HepG2 (cell line): Measurements from ENCODE around the gene PLBD2. TPM values are rescaled to one million over a fixed set of nuclear protein-coding genes. Genes with fewer than 3 reads are reported as not detected.

Source experiments
- ATAC-seq: fragments of 200-7000 bp; cut with Tn5 transposase; 3 replicates; pipeline ENCODE4 v1.9.1; 2020; ENCODE audit warnings: mild to moderate bottlenecking, moderate library complexity
- BruUV-seq: library from RNA; stranded (reverse); fragments of 400-500 nt; replicated peaks from 2 replicates; lab custom pipeline; 2021; lab: Mats Ljungman, UMichigan
- CTCF ChIA-PET: fragments of 300-600 bp; formaldehyde crosslinking; extraction: SDS; loops from one replicate; lab custom pipeline; 2021; ENCODE audit warnings: low total read pairs, inconsistent platforms, low intra/inter-chr PET ratio; lab: Yijun Ruan, JAX
- POLR2A ChIA-PET: fragments of 350-600 bp; sonication (Branson Sonifier 250); formaldehyde crosslinking; loops from one replicate; lab custom pipeline; 2020; ENCODE audit warnings: antibody characterized with exemption, inconsistent platforms; lab: Yijun Ruan, JAX
- DNase-seq: peaks from one replicate; pipeline ENCODE4 v3.0.0-alpha.2; 2015; ENCODE audit warnings: low spot score
- FAIRE-seq: peaks from 3 replicates; lab custom pipeline; 2011; peaks lifted over from hg19 to GRCh38; lab: Jason Lieb, UNC
- H2AFZ ChIP-seq: one replicate; pipeline ENCODE4 v1.6.1; 2011; ENCODE audit warnings: low read length, inconsistent platforms
- H3K27ac ChIP-seq: fragments of 300-600 bp; 3 replicates; pipeline ENCODE4 v1.8.0; 2011; ENCODE audit warnings: mixed run types, mild to moderate bottlenecking, mixed read lengths, low read length, inconsistent platforms; ENCODE audit not compliant: insufficient read depth; ENCODE audit errors: extremely low read length
- H3K27me3 ChIP-seq, 2 experiments: fragments of 200-600 bp in 1 of 2; 2 replicates in 1 of 2; 3 replicates in 1 of 2; pipeline versions ENCODE4 v1.6.0 to v1.8.0; 2011; ENCODE audit warnings: low read length in 2 of 2, mild to moderate bottlenecking in 2 of 2, moderate library complexity in 2 of 2, inconsistent platforms in 1 of 2; ENCODE audit not compliant: insufficient read depth in 2 of 2, control insufficient read depth in 1 of 2
- H3K36me3 ChIP-seq, 2 experiments: fragments of 200-600 bp in 1 of 2; replicated peaks in 1 of 2; 2 replicates in 1 of 2; 3 replicates in 1 of 2; pipeline versions ENCODE4 v1.5.1 to v1.8.0; 2011; ENCODE audit warnings: low read length in 2 of 2, inconsistent platforms in 1 of 2; ENCODE audit not compliant: insufficient read depth in 2 of 2, control insufficient read depth in 1 of 2
- H3K4me1 ChIP-seq: 2 replicates; pipeline ENCODE4 v1.5.1; 2012; ENCODE audit warnings: low read length, inconsistent platforms; ENCODE audit not compliant: insufficient read depth
- H3K4me2 ChIP-seq: 2 replicates; pipeline ENCODE4 v1.6.0; 2011; ENCODE audit warnings: low read depth, low read length, inconsistent platforms
- H3K4me3 ChIP-seq, 3 experiments: fragments of 200-600 bp in 1 of 3; sonication (generic), shearing (Covaris generic) in 1 of 3; replicated peaks in 1 of 3; 2 replicates each; pipeline ENCODE4 v1.5.1; 2011 to 2016; ENCODE audit warnings: low read length in 3 of 3, inconsistent platforms in 2 of 3, low read depth in 2 of 3, mild to moderate bottlenecking in 2 of 3, control low read depth in 1 of 3, mixed read lengths in 1 of 3; ENCODE audit not compliant: insufficient read depth in 1 of 3
- H3K79me2 ChIP-seq: one replicate; pipeline ENCODE4 v1.6.1; 2011; ENCODE audit warnings: low read length, inconsistent platforms; ENCODE audit not compliant: insufficient read depth
- H3K9ac ChIP-seq: 2 replicates; pipeline ENCODE4 v1.6.0; 2011; ENCODE audit warnings: mild to moderate bottlenecking, low read depth, low read length, inconsistent platforms; ENCODE audit not compliant: insufficient read depth
- H3K9me3 ChIP-seq: 2 replicates; pipeline ENCODE4 v1.5.1; 2012; ENCODE audit warnings: mild to moderate bottlenecking, low read length
- H4K20me1 ChIP-seq: 2 replicates; pipeline ENCODE4 v1.6.0; 2011; ENCODE audit warnings: inconsistent platforms, mild to moderate bottlenecking, low read length, moderate library complexity; ENCODE audit not compliant: insufficient read depth
- CCAR2 ChIP-seq: fragments of 200-400 bp; formaldehyde crosslinking; optimal IDR thresholded peaks from 2 replicates; pipeline ENCODE3; 2018; ENCODE audit warnings: low read depth, mild to moderate bottlenecking, low read length, moderate library complexity
- HNRNPUL1 ChIP-seq: fragments of 200-400 bp; formaldehyde crosslinking; IDR thresholded peaks from 2 replicates; pipeline ENCODE4 v1.6.1; 2017; ENCODE audit warnings: low read depth, mild to moderate bottlenecking, low read length, moderate library complexity
- KAT8 ChIP-seq: IDR thresholded peaks from 2 replicates; pipeline ENCODE4 v1.6.1; 2016; ENCODE audit warnings: missing genetic modification reagents, missing compliant biosample characterization
- MYNN ChIP-seq: sonication (generic); formaldehyde crosslinking; IDR thresholded peaks from 2 replicates; pipeline ENCODE4 v1.4.0; 2020; ENCODE audit warnings: mild to moderate bottlenecking, low read depth, missing genetic modification reagents
- NONO ChIP-seq, 2 experiments: fragments of 450-650 bp in 1 of 2; sonication (generic) in 1 of 2; formaldehyde crosslinking in 1 of 2; IDR thresholded peaks in 1 of 2; conservative IDR thresholded peaks in 1 of 2; 2 replicates each; pipeline versions ENCODE4 v1.6.1 to v1.8.0; 2017 to 2022; ENCODE audit warnings: mild to moderate bottlenecking in 1 of 2, missing genetic modification reagents in 1 of 2, moderate library complexity in 1 of 2
- NR0B2 ChIP-seq: sonication (generic); formaldehyde crosslinking; IDR thresholded peaks from 2 replicates; pipeline ENCODE4 v1.4.0; 2020; ENCODE audit warnings: mild to moderate bottlenecking, missing genetic modification reagents
- TFDP2 ChIP-seq: sonication (generic); formaldehyde crosslinking; IDR thresholded peaks from 2 replicates; pipeline ENCODE4 v1.4.0; 2020; ENCODE audit warnings: missing genetic modification reagents
- ZBTB21 ChIP-seq: sonication (generic); formaldehyde crosslinking; IDR thresholded peaks from 2 replicates; pipeline ENCODE4 v1.4.0; 2020; ENCODE audit warnings: missing genetic modification reagents
- ZBTB25 ChIP-seq: IDR thresholded peaks from 2 replicates; pipeline ENCODE4 v1.6.1; 2018; ENCODE audit warnings: missing genetic modification reagents
- ZNF530 ChIP-seq: sonication (generic); formaldehyde crosslinking; IDR thresholded peaks from 2 replicates; pipeline ENCODE4 v1.5.0; 2020; ENCODE audit warnings: low read depth, mild to moderate bottlenecking, missing genetic modification reagents
- ZNF629 ChIP-seq: sonication (generic); formaldehyde crosslinking; conservative IDR thresholded peaks from 2 replicates; pipeline ENCODE4 v1.5.0; 2020; ENCODE audit warnings: missing genetic modification reagents
- ZNF660 ChIP-seq: sonication (generic); formaldehyde crosslinking; IDR thresholded peaks from 2 replicates; pipeline ENCODE4 v1.5.1; 2020; ENCODE audit warnings: mild to moderate bottlenecking, low read depth, missing genetic modification reagents, borderline replicate concordance
- WGBS: methylation state at CpG from one replicate; pipeline ENCODE4 v1.1.6; 2017; ENCODE audit warnings: low lambda C conversion rate; 5-methylcytosine and 5-hydroxymethylcytosine counted together
- in situ Hi-C: cut with HindIII; loops from 2 replicates; pipeline ENCODE4 v1.10.0; 2017; ENCODE audit warnings: low pct_unique_long_range_greater_than_20kb; ENCODE audit not compliant: extremely low pct_ligation_motif_present
- intact Hi-C: fragments of 100-400 bp; cut with micrococcal nuclease; formaldehyde crosslinking; loops from one replicate; pipeline ENCODE4 v1.10.0; 2022; ENCODE audit not compliant: unreplicated experiment
- polyA plus RNA-seq, 8 experiments: library from polyadenylated mRNA; depleted of rRNA in 3 of 8; stranded (reverse) in 7 of 8; unstranded in 1 of 8; fragments of >200 nt; fragmentation: Illumina TruSeq in 4 of 8; extraction: Trizol in 4 of 8; gene quantifications; 2 replicates each; pipeline versions ENCODE4 v1.2.1 to v1.2.3, GENCODE V29; 2011 to 2016; ENCODE audit warnings: low read depth in 4 of 8, missing spikeins in 1 of 8, mixed read lengths in 1 of 8; ENCODE audit not compliant: insufficient read depth in 1 of 8
- total RNA-seq, 5 experiments: library from RNA; depleted of rRNA; stranded (reverse); fragments of >200 nt; fragmentation: Illumina TruSeq; extraction: Trizol; gene quantifications; 2 replicates each; pipeline ENCODE4 v1.2.3, GENCODE V29; 2016; ENCODE audit warnings: low read depth in 1 of 5

The PLBD2 gene
- total and polyA plus RNA-seq, 2 of the 13 experiments (the other 11 are each of a cell fraction or from before 2014, with no cell fraction given) = 6.7 to 8.5 TPM

- TF ChIP-seq TFDP2 (CRISPR knock-in tag) = no peak
- TF ChIP-seq ZNF530 (CRISPR knock-in tag) = no peak
- no peak for TF ChIP-seq KAT8 (CRISPR knock-in tag)
- 0 out of 2 replicates have a peak, but pooled peaks have one; percentile 21 for TF ChIP-seq NONO (IDR thresholded peaks at IDR 0.05)
- TF ChIP-seq NONO (CRISPR knock-in tag; conservative IDR thresholded peaks at IDR 0.05) = no peak
- no peak for TF ChIP-seq ZNF660 (CRISPR knock-in tag)
- no peak for TF ChIP-seq CCAR2
- TF ChIP-seq MYNN (CRISPR knock-in tag) = no peak
- TF ChIP-seq, all 625 proteins: peak for 3
Measured at GRCh38 chr12:113390064-113391043, 32.0 kb downstream of the PLBD2 start (continued).

- Histone ChIP-seq H3K4me3 (no peak overlapping the region), H3K27me3 (no peaks in the 10 kb centered on the region), H2AFZ (no peak overlapping the region), H3K27ac (no peak overlapping the region), H3K9ac (no peak overlapping the region), H3K4me2 (no peak overlapping the region), H3K79me2 (no peaks in the 10 kb centered on the region), H3K9me3 (no peaks in the 10 kb centered on the region), H3K4me1 (0 out of 2 replicates have a peak, but pooled peaks cover 9% of the 10 kb centered on the region), H4K20me1 (no peaks in the 10 kb centered on the region; the same call in 1 of the 2 replicates), H3K36me3 (0 out of 5 replicates have a peak, but pooled peaks cover 1 to 2% of the 10 kb centered on the region in 2 experiments)
- FAIRE-seq (no peak), DNase-seq (no peak), ATAC-seq (no peak)
- POLR2A ChIA-PET = no interaction called here
- no peak for TF ChIP-seq ZBTB21 (CRISPR knock-in tag)
- no peak for TF ChIP-seq NR0B2 (CRISPR knock-in tag)
- no peak for TF ChIP-seq ZBTB25 (CRISPR knock-in tag)
- no peak for TF ChIP-seq HNRNPUL1
- peak; percentile 52 for TF ChIP-seq ZNF629 (CRISPR knock-in tag)
- in situ Hi-C loops = no loop called here
- BruUV-seq = no TSS peak
- CTCF ChIA-PET = no interaction called here
- WGBS = 95% methylated on average over 3 of the region's 3 CpGs
- intact Hi-C loops = no loop called here
Measured at GRCh38 chr12:113391145-113391544, 32.8 kb downstream of the PLBD2 start.
